ENCODE results near the gene ZBTB20.

DNA sequence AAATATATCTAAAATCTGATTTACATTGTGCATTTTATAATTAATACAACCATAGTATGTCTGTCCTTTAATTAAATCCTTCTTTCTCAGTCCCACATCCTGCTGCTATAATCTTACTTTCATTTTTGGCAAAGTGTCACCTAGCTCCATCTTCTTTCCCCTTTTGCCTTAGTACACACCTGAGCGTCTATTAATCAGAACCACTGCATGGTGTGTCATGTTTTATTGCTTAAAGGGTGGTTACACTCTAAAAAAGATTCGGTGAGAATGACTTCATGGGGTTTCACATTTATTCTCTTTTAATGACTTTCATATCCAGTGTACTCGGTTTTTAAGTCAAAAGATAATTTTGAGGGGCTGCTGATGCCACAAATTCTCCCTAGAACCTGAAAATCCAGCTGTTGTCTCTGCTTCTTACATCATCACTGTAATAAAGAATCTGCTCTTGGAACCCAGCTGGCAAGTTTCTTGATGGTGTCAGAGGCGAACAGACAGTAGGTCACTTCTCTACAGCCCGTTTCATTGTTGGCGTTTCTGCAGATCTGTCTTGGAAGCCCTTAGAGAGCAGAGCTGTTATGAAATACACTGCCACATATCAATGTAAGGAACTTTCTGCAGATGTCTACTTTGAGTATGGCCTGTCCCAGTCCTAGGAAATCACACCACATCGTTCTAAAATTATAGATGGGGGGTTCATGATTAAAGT is 753.6 kb downstream of the ZBTB20 start:
- TF ChIP-seq CTCF (IDR thresholded peaks at IDR 0.05) (no peak), POLR2A (IDR thresholded peaks at IDR 0.05) (no peak)
